Liver (tissue), 3 donors: ENCODE data around the gene B4GALNT3.
"Not testable (repeated sequence)": the region's sequence is repeated elsewhere in the genome, so short reads cannot be mapped to it uniquely, and the experiment has no call there.

Experiments used
- EGR1 ChIP-seq, 2 donors: IDR thresholded peaks; 2 replicates each; pipeline ENCODE4 v1.6.1; 2016 to 2018; ENCODE audit warnings: antibody characterized with exemption in 2 of 2, low read depth in 2 of 2
- GABPA ChIP-seq, 2 donors: IDR thresholded peaks in 1 of 2; conservative IDR thresholded peaks in 1 of 2; 2 replicates each; pipeline ENCODE4 v1.6.1; 2016; ENCODE audit warnings: antibody characterized with exemption in 2 of 2, mild to moderate bottlenecking in 1 of 2, moderate library complexity in 1 of 2
- JUND ChIP-seq, 2 donors: IDR thresholded peaks; 2 replicates each; pipeline ENCODE4 v1.6.1; 2016; ENCODE audit warnings: antibody characterized with exemption in 2 of 2
- NR2F2 ChIP-seq: IDR thresholded peaks from 2 replicates; pipeline ENCODE4 v1.6.1; 2016; ENCODE audit warnings: antibody characterized with exemption
- RAD21 ChIP-seq, 2 donors: IDR thresholded peaks; 2 replicates each; pipeline ENCODE4 v1.6.1; 2016; ENCODE audit warnings: antibody characterized with exemption in 2 of 2, mild to moderate bottlenecking in 2 of 2
- RXRA ChIP-seq, 2 donors: IDR thresholded peaks; 2 replicates each; pipeline ENCODE4 v1.6.1; 2017 to 2018; ENCODE audit warnings: antibody characterized with exemption in 2 of 2, mild to moderate bottlenecking in 1 of 2
- SP1 ChIP-seq: IDR thresholded peaks from 2 replicates; pipeline ENCODE4 v1.6.1; 2018; ENCODE audit warnings: antibody characterized with exemption, mild to moderate bottlenecking
- TAF1 ChIP-seq: conservative IDR thresholded peaks from 2 replicates; pipeline ENCODE4 v1.6.1; 2016; ENCODE audit warnings: antibody characterized with exemption, mild to moderate bottlenecking
- TF ChIP-seq, protein P1 (sequence below): fragments of 150-350 bp; IDR thresholded peaks from 2 replicates; pipeline ENCODE4 v1.5.1; 2017; ENCODE audit warnings: improper control_type of control experiment, low read depth, low read length; ENCODE audit not compliant: missing input control
- TF ChIP-seq, protein P2 (sequence below): IDR thresholded peaks from 2 replicates; pipeline ENCODE4 v1.6.1; 2016; ENCODE audit warnings: antibody characterized with exemption
- TF ChIP-seq, protein P3 (sequence below): IDR thresholded peaks from 2 replicates; pipeline ENCODE4 v1.6.1; 2016; ENCODE audit warnings: antibody characterized with exemption, mild to moderate bottlenecking
- TF ChIP-seq, protein P4 (sequence below): IDR thresholded peaks from 2 replicates; pipeline ENCODE4 v1.6.1; 2016; ENCODE audit warnings: antibody characterized with exemption
- donor health status: healthy.
- donor health status: healthy.

DNA sequence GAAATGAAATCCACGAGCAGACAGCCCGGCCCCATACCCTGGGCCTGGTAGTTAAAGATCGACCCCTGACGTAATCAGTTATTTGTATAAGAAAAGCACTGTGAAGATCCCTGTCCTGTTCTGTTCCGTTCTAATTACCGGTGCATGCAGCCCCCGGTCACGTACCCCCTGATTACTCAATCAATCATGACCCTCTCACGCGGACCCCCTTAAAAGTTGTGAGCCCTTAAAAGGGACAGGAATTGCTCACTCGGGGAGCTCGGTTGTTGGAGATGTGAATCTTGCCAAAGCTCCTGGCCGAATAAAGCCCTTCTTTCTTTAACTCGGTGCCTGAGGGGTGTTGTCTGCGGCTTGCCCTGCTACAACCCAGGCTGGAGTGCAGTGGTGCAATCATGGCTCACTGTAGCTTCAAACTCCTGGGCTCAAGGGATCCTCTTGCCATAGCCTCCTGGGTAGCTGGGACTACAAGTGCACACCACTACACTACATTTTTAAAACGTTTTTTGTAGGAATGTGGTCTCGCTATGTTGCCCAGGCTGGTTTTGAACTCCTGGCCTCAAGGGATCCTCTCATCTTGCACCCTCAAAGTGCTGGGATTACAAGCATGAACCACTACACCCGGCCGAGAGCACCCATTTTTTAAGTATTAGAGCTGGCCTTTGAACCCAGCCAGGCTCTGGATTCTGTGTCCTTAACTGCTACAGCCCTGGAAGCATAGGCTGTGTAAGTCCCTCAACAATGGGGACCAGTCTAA, 118.4 kb downstream of the B4GALNT3 start:
- TF ChIP-seq, protein P1, sequence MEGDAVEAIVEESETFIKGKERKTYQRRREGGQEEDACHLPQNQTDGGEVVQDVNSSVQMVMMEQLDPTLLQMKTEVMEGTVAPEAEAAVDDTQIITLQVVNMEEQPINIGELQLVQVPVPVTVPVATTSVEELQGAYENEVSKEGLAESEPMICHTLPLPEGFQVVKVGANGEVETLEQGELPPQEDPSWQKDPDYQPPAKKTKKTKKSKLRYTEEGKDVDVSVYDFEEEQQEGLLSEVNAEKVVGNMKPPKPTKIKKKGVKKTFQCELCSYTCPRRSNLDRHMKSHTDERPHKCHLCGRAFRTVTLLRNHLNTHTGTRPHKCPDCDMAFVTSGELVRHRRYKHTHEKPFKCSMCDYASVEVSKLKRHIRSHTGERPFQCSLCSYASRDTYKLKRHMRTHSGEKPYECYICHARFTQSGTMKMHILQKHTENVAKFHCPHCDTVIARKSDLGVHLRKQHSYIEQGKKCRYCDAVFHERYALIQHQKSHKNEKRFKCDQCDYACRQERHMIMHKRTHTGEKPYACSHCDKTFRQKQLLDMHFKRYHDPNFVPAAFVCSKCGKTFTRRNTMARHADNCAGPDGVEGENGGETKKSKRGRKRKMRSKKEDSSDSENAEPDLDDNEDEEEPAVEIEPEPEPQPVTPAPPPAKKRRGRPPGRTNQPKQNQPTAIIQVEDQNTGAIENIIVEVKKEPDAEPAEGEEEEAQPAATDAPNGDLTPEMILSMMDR: not testable (repeated sequence)
- TF ChIP-seq SP1; TAF1; JUND (IDR thresholded peaks at IDR 0.05); EGR1 (IDR thresholded peaks at IDR 0.05; ENCODE audit: low read depth in 2 of 2); NR2F2; GABPA (IDR thresholded peaks at IDR 0.05 in 1 of 2, conservative IDR thresholded peaks at IDR 0.05 in 1 of 2): not testable (repeated sequence)
- TF ChIP-seq RXRA (IDR thresholded peaks at IDR 0.05): peak; percentile 41 to 66
- TF ChIP-seq, protein P2, sequence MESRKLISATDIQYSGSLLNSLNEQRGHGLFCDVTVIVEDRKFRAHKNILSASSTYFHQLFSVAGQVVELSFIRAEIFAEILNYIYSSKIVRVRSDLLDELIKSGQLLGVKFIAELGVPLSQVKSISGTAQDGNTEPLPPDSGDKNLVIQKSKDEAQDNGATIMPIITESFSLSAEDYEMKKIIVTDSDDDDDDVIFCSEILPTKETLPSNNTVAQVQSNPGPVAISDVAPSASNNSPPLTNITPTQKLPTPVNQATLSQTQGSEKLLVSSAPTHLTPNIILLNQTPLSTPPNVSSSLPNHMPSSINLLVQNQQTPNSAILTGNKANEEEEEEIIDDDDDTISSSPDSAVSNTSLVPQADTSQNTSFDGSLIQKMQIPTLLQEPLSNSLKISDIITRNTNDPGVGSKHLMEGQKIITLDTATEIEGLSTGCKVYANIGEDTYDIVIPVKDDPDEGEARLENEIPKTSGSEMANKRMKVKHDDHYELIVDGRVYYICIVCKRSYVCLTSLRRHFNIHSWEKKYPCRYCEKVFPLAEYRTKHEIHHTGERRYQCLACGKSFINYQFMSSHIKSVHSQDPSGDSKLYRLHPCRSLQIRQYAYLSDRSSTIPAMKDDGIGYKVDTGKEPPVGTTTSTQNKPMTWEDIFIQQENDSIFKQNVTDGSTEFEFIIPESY: not testable (repeated sequence)
- TF ChIP-seq, protein P3, sequence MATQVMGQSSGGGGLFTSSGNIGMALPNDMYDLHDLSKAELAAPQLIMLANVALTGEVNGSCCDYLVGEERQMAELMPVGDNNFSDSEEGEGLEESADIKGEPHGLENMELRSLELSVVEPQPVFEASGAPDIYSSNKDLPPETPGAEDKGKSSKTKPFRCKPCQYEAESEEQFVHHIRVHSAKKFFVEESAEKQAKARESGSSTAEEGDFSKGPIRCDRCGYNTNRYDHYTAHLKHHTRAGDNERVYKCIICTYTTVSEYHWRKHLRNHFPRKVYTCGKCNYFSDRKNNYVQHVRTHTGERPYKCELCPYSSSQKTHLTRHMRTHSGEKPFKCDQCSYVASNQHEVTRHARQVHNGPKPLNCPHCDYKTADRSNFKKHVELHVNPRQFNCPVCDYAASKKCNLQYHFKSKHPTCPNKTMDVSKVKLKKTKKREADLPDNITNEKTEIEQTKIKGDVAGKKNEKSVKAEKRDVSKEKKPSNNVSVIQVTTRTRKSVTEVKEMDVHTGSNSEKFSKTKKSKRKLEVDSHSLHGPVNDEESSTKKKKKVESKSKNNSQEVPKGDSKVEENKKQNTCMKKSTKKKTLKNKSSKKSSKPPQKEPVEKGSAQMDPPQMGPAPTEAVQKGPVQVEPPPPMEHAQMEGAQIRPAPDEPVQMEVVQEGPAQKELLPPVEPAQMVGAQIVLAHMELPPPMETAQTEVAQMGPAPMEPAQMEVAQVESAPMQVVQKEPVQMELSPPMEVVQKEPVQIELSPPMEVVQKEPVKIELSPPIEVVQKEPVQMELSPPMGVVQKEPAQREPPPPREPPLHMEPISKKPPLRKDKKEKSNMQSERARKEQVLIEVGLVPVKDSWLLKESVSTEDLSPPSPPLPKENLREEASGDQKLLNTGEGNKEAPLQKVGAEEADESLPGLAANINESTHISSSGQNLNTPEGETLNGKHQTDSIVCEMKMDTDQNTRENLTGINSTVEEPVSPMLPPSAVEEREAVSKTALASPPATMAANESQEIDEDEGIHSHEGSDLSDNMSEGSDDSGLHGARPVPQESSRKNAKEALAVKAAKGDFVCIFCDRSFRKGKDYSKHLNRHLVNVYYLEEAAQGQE: peak; percentile 12
- TF ChIP-seq, protein P4, sequence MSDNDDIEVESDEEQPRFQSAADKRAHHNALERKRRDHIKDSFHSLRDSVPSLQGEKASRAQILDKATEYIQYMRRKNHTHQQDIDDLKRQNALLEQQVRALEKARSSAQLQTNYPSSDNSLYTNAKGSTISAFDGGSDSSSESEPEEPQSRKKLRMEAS: not testable (repeated sequence)
- peak in 1 of 2 donors; percentile 11 for TF ChIP-seq RAD21 (IDR thresholded peaks at IDR 0.05)
